Body of pancreas (tissue), 4 donors: Measurements from ENCODE around the gene TBC1D23.

Experiments
- CTCF ChIP-seq, 7 experiments: fragments of 450-650 bp in 4 of 7; fragments of 200-600 bp in 3 of 7; sonication (generic) in 3 of 7; IDR thresholded peaks; one replicate each; pipeline ENCODE4 v1.5.1; 2016 to 2019; ENCODE audit warnings: antibody characterized with exemption in 7 of 7
- POLR2A ChIP-seq, 3 donors: fragments of 450-650 bp; IDR thresholded peaks; one replicate each; pipeline ENCODE4 v1.6.1; 2016; ENCODE audit warnings: antibody characterized with exemption in 3 of 3, mild to moderate bottlenecking in 2 of 3

GRCh38 chr3:100333051-100333450 is 72.3 kb downstream of the TBC1D23 start:
- TF ChIP-seq CTCF (IDR thresholded peaks at IDR 0.05) (no peak), POLR2A (IDR thresholded peaks at IDR 0.05) (no peak)
